HG02852 (cell line): ENCODE measurements around the gene SNRPN.
"Not testable (repeated sequence)": the region's sequence is repeated elsewhere in the genome, so short reads cannot be mapped to it uniquely, and the experiment has no call there.

ENCODE experiments used
- ATAC-seq: cut with Tn5 transposase; IDR thresholded peaks from one replicate; pipeline ENCODE4 v1.9.1; 2021; ENCODE audit warnings: mild to moderate bottlenecking, moderate library complexity; ENCODE audit not compliant: unreplicated experiment

Gene SNRPN

GRCh38 chr15:24966364-24967103 is 11.7 kb downstream of the SNRPN start:
- no peak for ATAC-seq

GRCh38 chr15:24971052-24971451 is 16.3 kb downstream of the SNRPN start:
- no peak for ATAC-seq

- ATAC-seq, result no peak
These were observed 17.0 kb downstream of the SNRPN start for GRCh38 chr15:24971772-24972171.

GRCh38 chr15:24972707-24973106 is 17.9 kb downstream of the SNRPN start:
- ATAC-seq, result not testable (repeated sequence)

GRCh38 chr15:24976932-24977331 is 22.1 kb downstream of the SNRPN start:
- no peak for ATAC-seq

- ATAC-seq, result no peak
These were observed 22.9 kb downstream of the SNRPN start for GRCh38 chr15:24977686-24978085.

- no peak for ATAC-seq
These were observed 30.4 kb downstream of the SNRPN start for GRCh38 chr15:24985224-24985623.

GRCh38 chr15:24986653-24987052 is 31.9 kb downstream of the SNRPN start:
- ATAC-seq, result no peak

- no peak for ATAC-seq
These were observed 64.6 kb downstream of the SNRPN start for GRCh38 chr15:25019434-25019833.

GRCh38 chr15:25022233-25022632 is 67.4 kb downstream of the SNRPN start:
- no peak for ATAC-seq
